Psoas muscle (tissue), 8 donors: ENCODE measurements around the gene NBR1. TPM values are rescaled to one million over a fixed set of nuclear protein-coding genes. Genes with fewer than 3 reads are reported as not detected.
"Not testable (repeated sequence)": the region's sequence is repeated elsewhere in the genome, so short reads cannot be mapped to it uniquely, and the experiment has no call there.

Experiments
- ATAC-seq, 4 donors: fragments of 200-7000 bp; cut with Tn5 transposase; one replicate each; pipeline ENCODE4 v1.9.1; 2020; ENCODE audit warnings: moderate library complexity in 3 of 4, mild to moderate bottlenecking in 2 of 4
- DNase-seq, 2 donors: peaks; one replicate each; pipeline ENCODE4 v3.0.0-alpha.2; 2020
- H3K27ac ChIP-seq: fragments of 200-600 bp; one replicate; pipeline ENCODE4 v1.8.0; 2022
- H3K27me3 ChIP-seq, 3 donors: fragments of 200-600 bp in 1 of 3; one replicate each; pipeline versions ENCODE4 v1.6.1 to v1.8.0; 2013 to 2022; ENCODE audit warnings: low read length in 2 of 3, mild to moderate bottlenecking in 2 of 3, moderate library complexity in 1 of 3; ENCODE audit not compliant: insufficient read depth in 3 of 3
- H3K36me3 ChIP-seq, 2 donors: fragments of 200-600 bp in 1 of 2; one replicate each; pipeline versions ENCODE4 v1.6.1 to v1.8.0; 2013 to 2022; ENCODE audit warnings: low read depth in 1 of 2, mild to moderate bottlenecking in 1 of 2, moderate library complexity in 1 of 2; ENCODE audit not compliant: insufficient read depth in 1 of 2
- H3K4me1 ChIP-seq: fragments of 200-600 bp; one replicate; pipeline ENCODE4 v1.8.0; 2022
- H3K4me3 ChIP-seq: fragments of 200-600 bp; one replicate; pipeline ENCODE4 v1.8.0; 2022; ENCODE audit warnings: mild to moderate bottlenecking
- H3K9me3 ChIP-seq: fragments of 200-600 bp; one replicate; pipeline ENCODE4 v1.8.0; 2022
- WGBS, 3 donors: extraction: QIAGEN DNeasy Blood & Tissue Kit; methylation state at CpG; one replicate each; pipeline versions ENCODE4 v1.1.6 to v1.1.7; 2013; 5-methylcytosine and 5-hydroxymethylcytosine counted together
- intact Hi-C, 2 donors: fragments of 100-400 bp; cut with DNase I; formaldehyde crosslinking; loops; one replicate each; pipeline versions ENCODE4 v1.11.0 to v1.14.2; 2022
- polyA plus RNA-seq, 3 donors: library from polyadenylated mRNA; stranded (reverse); fragments of 200-250 nt; gene quantifications; one replicate each; pipeline ENCODE4 v1.2.3, GENCODE V29; 2013
- total RNA-seq, 4 donors: library from RNA; stranded (reverse); fragmentation: NEBNext Ultra II Directional in 2 of 4; extraction: Animal tissue kit (Norgen Biotek cat#: 25700) in 2 of 4; gene quantifications; one replicate each; pipeline versions ENCODE4 v1.2.1 to v1.2.4, GENCODE V29; 2021 to 2023
- TF ChIP-seq, protein P1 (sequence below): fragments of 200-600 bp; IDR thresholded peaks from one replicate; pipeline ENCODE4 v1.8.0; 2022; ENCODE audit warnings: antibody characterized with exemption
- donor health status: healthy with polysubstance abuse.
- donor health status: DM: no; HTN: no; CAD: no; lungs with moderate emphysema.
- donor health status: Bipolar disorder and iron deficiency.
- donor health status: healthy.
- donor health status: DM: yes; HTN: yes; CAD: no.
- donor health status: DM: no; HTN: no; CAD: no.
- donor health status: DM: no; HTN: no; CAD: no.
- donor health status: DM: yes; HTN: yes; CAD: no.

The NBR1 gene
- total and polyA plus RNA-seq, 7 donors, result 13.7 to 157 (median 104) TPM

DNA sequence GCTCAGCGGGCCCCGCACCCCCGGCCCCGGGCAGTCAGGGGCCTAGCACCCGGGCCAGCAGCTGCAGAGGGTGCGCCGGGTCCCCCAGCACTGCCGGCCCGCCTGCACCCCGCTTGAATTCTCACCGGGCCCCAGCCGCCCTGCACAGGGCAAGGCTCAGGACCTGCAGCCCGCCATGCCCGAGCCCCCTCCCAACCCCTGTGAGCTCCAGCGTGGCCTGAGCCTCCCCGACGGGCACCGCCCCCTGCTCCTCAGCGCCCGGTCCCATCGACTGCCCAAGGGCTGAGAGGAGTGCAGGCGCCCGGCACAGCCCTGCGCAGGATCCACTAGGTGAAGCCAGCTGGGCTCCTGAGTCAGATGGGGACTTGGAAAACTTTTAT lies 44.1 kb upstream of the NBR1 start:
- intact Hi-C loops, result loop anchor here (5.0 kb wide), 1 partner anchor 45 kb away; the partner anchor contains the start of gene NBR1 (in 2 of the 2)
- Histone ChIP-seq H3K36me3 (peaks cover 0 to 5% of the 10 kb centered on the region in 2 donors), H3K4me1 (peaks cover 13% of the 10 kb centered on the region), H3K27ac (no peak overlapping the region), H3K9me3 (no peaks in the 10 kb centered on the region), H3K4me3 (no peak overlapping the region), H3K27me3 (no peaks in the 10 kb centered on the region)
- WGBS, 3 donors, result 96 to 98% (median 98%) methylated on average over 12 to 24 of the region's 24 CpGs
- TF ChIP-seq, protein P1, sequence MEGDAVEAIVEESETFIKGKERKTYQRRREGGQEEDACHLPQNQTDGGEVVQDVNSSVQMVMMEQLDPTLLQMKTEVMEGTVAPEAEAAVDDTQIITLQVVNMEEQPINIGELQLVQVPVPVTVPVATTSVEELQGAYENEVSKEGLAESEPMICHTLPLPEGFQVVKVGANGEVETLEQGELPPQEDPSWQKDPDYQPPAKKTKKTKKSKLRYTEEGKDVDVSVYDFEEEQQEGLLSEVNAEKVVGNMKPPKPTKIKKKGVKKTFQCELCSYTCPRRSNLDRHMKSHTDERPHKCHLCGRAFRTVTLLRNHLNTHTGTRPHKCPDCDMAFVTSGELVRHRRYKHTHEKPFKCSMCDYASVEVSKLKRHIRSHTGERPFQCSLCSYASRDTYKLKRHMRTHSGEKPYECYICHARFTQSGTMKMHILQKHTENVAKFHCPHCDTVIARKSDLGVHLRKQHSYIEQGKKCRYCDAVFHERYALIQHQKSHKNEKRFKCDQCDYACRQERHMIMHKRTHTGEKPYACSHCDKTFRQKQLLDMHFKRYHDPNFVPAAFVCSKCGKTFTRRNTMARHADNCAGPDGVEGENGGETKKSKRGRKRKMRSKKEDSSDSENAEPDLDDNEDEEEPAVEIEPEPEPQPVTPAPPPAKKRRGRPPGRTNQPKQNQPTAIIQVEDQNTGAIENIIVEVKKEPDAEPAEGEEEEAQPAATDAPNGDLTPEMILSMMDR, result no peak
- DNase-seq (no peak), ATAC-seq (no peak)

DNA sequence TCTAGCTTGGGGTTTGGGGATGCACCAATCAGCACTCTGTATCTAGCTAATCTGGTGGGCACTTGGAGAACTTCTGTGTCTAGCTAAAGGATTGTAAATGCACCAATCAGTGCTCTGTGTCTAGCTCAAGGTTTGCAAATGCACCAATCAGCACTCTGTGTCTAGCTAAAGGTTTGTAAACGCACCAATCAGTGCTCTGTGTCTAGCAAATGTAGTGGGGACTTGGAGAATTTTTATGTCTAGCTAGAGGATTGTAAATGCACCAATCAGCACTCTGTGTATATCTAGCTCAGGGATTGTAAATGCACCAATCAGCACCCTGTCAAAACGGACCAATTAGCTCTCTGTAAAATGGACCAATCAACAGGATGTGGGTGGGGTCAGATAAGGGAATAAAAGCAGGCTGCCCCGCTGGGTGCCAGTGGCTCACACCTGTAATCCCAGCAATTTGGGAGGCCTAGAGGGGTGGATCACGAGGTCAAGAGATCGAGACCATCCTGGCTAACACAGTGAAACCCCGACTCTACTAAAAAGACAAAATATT lies 43.6 kb upstream of the NBR1 start:
- DNase-seq, H3K9me3 ChIP-seq, H3K36me3 ChIP-seq, ATAC-seq, H3K4me3 ChIP-seq, H3K27me3 ChIP-seq, H3K27ac ChIP-seq: not testable (repeated sequence)
- H3K4me1 ChIP-seq, result peaks cover 13% of the 10 kb centered on the region
- 88 to 96% (median 91%) methylated on average over 6 of the region's 6 CpGs for WGBS, 3 donors
- intact Hi-C loops, result loop anchor here (5.0 kb wide), 1 partner anchor 45 kb away; the partner anchor contains the start of gene NBR1 (in 2 of the 2)

DNA sequence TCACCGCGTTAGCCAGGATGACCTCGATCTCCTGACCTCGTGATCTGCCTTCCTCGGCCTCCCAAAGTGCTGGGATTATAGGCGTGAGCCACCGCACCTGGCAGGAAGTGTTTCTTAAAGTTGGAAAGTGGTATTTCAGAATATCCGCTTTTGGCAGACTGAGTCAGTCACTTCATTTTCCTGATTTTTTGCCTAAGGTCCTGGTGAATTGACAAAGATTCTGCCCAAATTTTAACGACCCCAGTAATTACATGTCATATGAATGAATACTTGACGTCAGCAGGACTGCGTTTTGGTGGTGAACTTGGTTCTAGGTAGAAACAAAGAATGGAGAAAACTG lies 41.4 kb upstream of the NBR1 start:
- peaks cover 7% of the 10 kb centered on the region for H3K4me1 ChIP-seq
- H3K27ac ChIP-seq, result no peak overlapping the region
- DNase-seq (no peak), ATAC-seq (no peak)
- no peaks in the 10 kb centered on the region for H3K9me3 ChIP-seq
- H3K4me3 ChIP-seq, result peak overlapping the region; percentile 22
- intact Hi-C loops, result loop anchor here (5.0 kb wide), 1 partner anchor 43 kb away; the partner anchor contains the start of gene NBR1 (in 2 of the 2)
- H3K36me3 ChIP-seq, result peaks cover 0 to 32% of the 10 kb centered on the region in 2 donors
- 64 to 73% (median 73%) methylated on average over 11 of the region's 11 CpGs for WGBS, 3 donors
- TF ChIP-seq, protein P1, result no peak
- H3K27me3 ChIP-seq, result no peaks in the 10 kb centered on the region

DNA sequence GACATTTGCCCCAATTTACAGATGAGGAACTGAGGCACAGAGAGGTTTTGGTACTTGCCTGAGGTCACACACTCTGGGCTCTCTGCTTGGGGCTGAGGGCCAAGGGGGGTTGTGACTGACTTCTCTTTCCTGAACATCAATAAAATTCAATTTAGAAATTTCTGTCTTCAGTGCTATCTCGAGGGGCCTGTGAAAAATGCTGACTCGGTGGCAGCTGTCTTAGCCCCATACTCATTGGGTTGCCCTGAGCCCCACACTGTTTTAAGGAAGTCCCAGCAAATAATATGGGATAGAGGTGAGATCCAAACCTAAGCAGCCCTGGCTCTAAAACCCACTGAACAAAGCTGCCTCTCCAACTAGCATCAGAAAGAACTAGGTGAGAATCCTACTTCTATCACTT lies 38.9 kb upstream of the NBR1 start:
- Histone ChIP-seq H3K27me3 (no peaks in the 10 kb centered on the region), H3K9me3 (no peaks in the 10 kb centered on the region), H3K36me3 (peaks cover 0 to 40% of the 10 kb centered on the region in 2 donors), H3K4me1 (no peaks in the 10 kb centered on the region), H3K4me3 (no peak overlapping the region), H3K27ac (no peak overlapping the region)
- TF ChIP-seq, protein P1, result no peak
- 71 to 82% (median 80%) methylated on average over 2 of the region's 2 CpGs for WGBS, 3 donors
- ATAC-seq, result no peak
- DNase-seq, result no peak
- intact Hi-C loops, result no loop called here

DNA sequence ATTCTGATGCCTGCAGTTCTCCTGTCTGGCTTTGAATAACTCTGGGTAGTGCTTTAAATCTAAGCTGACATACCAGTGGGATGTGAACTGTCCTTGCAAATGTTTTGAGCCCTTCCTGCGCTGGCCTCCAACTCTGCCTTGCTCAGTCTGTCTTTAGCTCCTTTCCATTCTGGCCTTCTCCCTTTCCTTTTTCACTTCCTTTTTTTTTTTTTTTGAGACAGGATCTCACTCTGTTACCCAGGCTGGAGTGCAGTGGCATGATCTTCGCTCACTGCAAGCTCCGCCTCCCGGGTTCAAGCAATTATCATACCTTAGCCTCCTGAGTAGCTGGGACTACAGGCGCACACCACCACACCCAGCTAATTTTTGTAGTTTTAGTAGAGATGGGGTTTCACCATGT lies 37.6 kb upstream of the NBR1 start:
- H3K9me3 ChIP-seq, H3K27ac ChIP-seq, ATAC-seq, DNase-seq, H3K4me1 ChIP-seq, H3K27me3 ChIP-seq, intact Hi-C loops, H3K4me3 ChIP-seq: not testable (repeated sequence)
- 94 to 97% (median 96%) methylated on average over 5 of the region's 5 CpGs for WGBS, 3 donors
- peaks cover 0 to 36% of the 10 kb centered on the region in 2 donors for H3K36me3 ChIP-seq
